Astrocyte (in vitro differentiated cells and primary cell): ENCODE data around the gene CGA. TPM values are rescaled to one million over a fixed set of nuclear protein-coding genes. Genes with fewer than 3 reads are reported as not detected.

Source experiments
- DNase-seq: peaks from one replicate; pipeline ENCODE4 v3.0.0-alpha.2; 2010; ENCODE audit warnings: low read depth
- FAIRE-seq: peaks from 2 replicates; lab custom pipeline; 2011; peaks lifted over from hg19 to GRCh38; lab: Jason Lieb, UNC
- H2AFZ ChIP-seq: 2 replicates; pipeline ENCODE4 v1.6.0; 2012; ENCODE audit warnings: low read depth, low read length, inconsistent platforms
- H3K27ac ChIP-seq: 2 replicates; pipeline ENCODE4 v1.5.1; 2011; ENCODE audit warnings: low read depth, low read length, inconsistent platforms
- H3K27me3 ChIP-seq: 2 replicates; pipeline ENCODE4 v1.6.0; 2011; ENCODE audit warnings: low read length, inconsistent platforms; ENCODE audit not compliant: insufficient read depth
- H3K36me3 ChIP-seq: 2 replicates; pipeline ENCODE4 v1.5.1; 2011; ENCODE audit warnings: low read length, inconsistent platforms; ENCODE audit not compliant: insufficient read depth
- H3K4me1 ChIP-seq: 2 replicates; pipeline ENCODE4 v1.5.1; 2011; ENCODE audit warnings: low read length, inconsistent platforms; ENCODE audit not compliant: insufficient read depth
- H3K4me2 ChIP-seq: 2 replicates; pipeline ENCODE4 v1.6.0; 2012; ENCODE audit warnings: low read length, inconsistent platforms
- H3K4me3 ChIP-seq: 2 replicates; pipeline ENCODE4 v1.5.1; 2011; ENCODE audit warnings: low read depth, mild to moderate bottlenecking, low read length, inconsistent platforms; ENCODE audit not compliant: insufficient read depth
- H3K79me2 ChIP-seq: 2 replicates; pipeline ENCODE4 v1.6.0; 2012; ENCODE audit warnings: mild to moderate bottlenecking, low read length, inconsistent platforms; ENCODE audit not compliant: insufficient read depth
- H3K9ac ChIP-seq: 2 replicates; pipeline ENCODE4 v1.6.0; 2012; ENCODE audit warnings: mild to moderate bottlenecking, low read length, inconsistent platforms
- H3K9me3 ChIP-seq: 2 replicates; pipeline ENCODE4 v1.5.1; 2012; ENCODE audit warnings: low read depth, mild to moderate bottlenecking, low read length, inconsistent platforms; ENCODE audit not compliant: insufficient read depth
- H4K20me1 ChIP-seq: 2 replicates; pipeline ENCODE4 v1.6.0; 2012; ENCODE audit warnings: low read length, inconsistent platforms; ENCODE audit not compliant: insufficient read depth
- H3K27ac Mint-ChIP-seq: one replicate; pipeline ENCODE4 v1.8.0; 2021; ENCODE audit warnings: mild to moderate bottlenecking, mixed read lengths; ENCODE audit not compliant: unreplicated experiment
- H3K27me3 Mint-ChIP-seq: one replicate; pipeline ENCODE4 v1.8.0; 2021; ENCODE audit warnings: low read depth, mixed read lengths; ENCODE audit not compliant: unreplicated experiment
- H3K36me3 Mint-ChIP-seq: one replicate; pipeline ENCODE4 v1.8.0; 2021; ENCODE audit warnings: low read depth, mixed read lengths; ENCODE audit not compliant: unreplicated experiment
- H3K4me1 Mint-ChIP-seq: one replicate; pipeline ENCODE4 v1.8.0; 2021; ENCODE audit warnings: low read depth, mixed read lengths; ENCODE audit not compliant: unreplicated experiment
- H3K4me3 Mint-ChIP-seq: one replicate; pipeline ENCODE4 v1.8.0; 2021; ENCODE audit warnings: mild to moderate bottlenecking, moderate library complexity, mixed read lengths; ENCODE audit not compliant: unreplicated experiment
- H3K9me3 Mint-ChIP-seq: one replicate; pipeline ENCODE4 v1.8.0; 2021; ENCODE audit warnings: mild to moderate bottlenecking, mixed read lengths; ENCODE audit not compliant: unreplicated experiment
- CTCF ChIP-seq: IDR thresholded peaks from 2 replicates; pipeline ENCODE4 v1.5.1; 2011; ENCODE audit warnings: low read depth, mild to moderate bottlenecking, inconsistent platforms, low read length, moderate library complexity; ENCODE audit not compliant: insufficient read depth
- EZH2 ChIP-seq: IDR thresholded peaks from 2 replicates; pipeline ENCODE4 v1.6.1; 2012; ENCODE audit warnings: mild to moderate bottlenecking, low read length, inconsistent platforms; ENCODE audit not compliant: insufficient read depth
- total RNA-seq: library from RNA; stranded (reverse); gene quantifications from 2 replicates; pipeline ENCODE4 v1.2.1, GENCODE V29; 2021

The CGA gene
- total RNA-seq, 1 donor from 2014 or later = 2.0 TPM

GRCh38 chr6:87071683-87072082 is 23.2 kb downstream of the CGA start:
- no peaks in the 10 kb centered on the region for H3K36me3 Mint-ChIP-seq
- H4K20me1 ChIP-seq = no peaks in the 10 kb centered on the region
- H3K4me1 Mint-ChIP-seq = peaks cover 14% of the 10 kb centered on the region
- H3K9me3 Mint-ChIP-seq = no peaks in the 10 kb centered on the region
- no peak overlapping the region for H3K4me3 Mint-ChIP-seq
- H3K27me3 ChIP-seq = no peaks in the 10 kb centered on the region
- no peak overlapping the region for H3K27ac ChIP-seq
- no peaks in the 10 kb centered on the region for H3K36me3 ChIP-seq
- no peak for TF ChIP-seq CTCF
- TF ChIP-seq EZH2 = no peak
- H3K27me3 Mint-ChIP-seq = peaks cover 3% of the 10 kb centered on the region
- H3K4me1 ChIP-seq = no peaks in the 10 kb centered on the region
- H3K4me3 ChIP-seq = no peak overlapping the region
- no peak overlapping the region for H3K4me2 ChIP-seq
- DNase-seq (no peak), FAIRE-seq (no peak)
- no peak overlapping the region for H3K9ac ChIP-seq
- no peak overlapping the region for H3K27ac Mint-ChIP-seq
- no peaks in the 10 kb centered on the region for H3K79me2 ChIP-seq
- no peak overlapping the region for H2AFZ ChIP-seq
- no peaks in the 10 kb centered on the region for H3K9me3 ChIP-seq

GRCh38 chr6:87070741-87071140 is 24.2 kb downstream of the CGA start:
- TF ChIP-seq EZH2 (no peak), CTCF (no peak)
- Mint-ChIP-seq H3K4me1 (peaks cover 14% of the 10 kb centered on the region), H3K9me3 (no peaks in the 10 kb centered on the region), H3K4me3 (no peak overlapping the region), H3K27me3 (peaks cover 3% of the 10 kb centered on the region), H3K27ac (no peak overlapping the region), H3K36me3 (no peaks in the 10 kb centered on the region)
- H3K27ac ChIP-seq = no peak overlapping the region
- peaks cover 1% of the 10 kb centered on the region for H3K27me3 ChIP-seq
- H3K79me2 ChIP-seq = no peaks in the 10 kb centered on the region
- DNase-seq (no peak), FAIRE-seq (no peak)
- H3K36me3 ChIP-seq = no peaks in the 10 kb centered on the region
- H3K9ac ChIP-seq = no peak overlapping the region
- no peak overlapping the region for H3K4me2 ChIP-seq
- H4K20me1 ChIP-seq = no peaks in the 10 kb centered on the region
- H3K9me3 ChIP-seq = no peaks in the 10 kb centered on the region
- H2AFZ ChIP-seq = no peak overlapping the region
- H3K4me3 ChIP-seq = no peak overlapping the region
- H3K4me1 ChIP-seq = no peaks in the 10 kb centered on the region

- Mint-ChIP-seq H3K27me3 (peaks cover 3% of the 10 kb centered on the region), H3K9me3 (no peaks in the 10 kb centered on the region), H3K27ac (no peak overlapping the region), H3K4me1 (peaks cover 8% of the 10 kb centered on the region), H3K36me3 (no peaks in the 10 kb centered on the region), H3K4me3 (no peak overlapping the region)
- Histone ChIP-seq H3K27ac (no peak overlapping the region), H3K4me1 (no peaks in the 10 kb centered on the region), H2AFZ (no peak overlapping the region), H3K79me2 (no peaks in the 10 kb centered on the region), H3K4me3 (no peak overlapping the region), H3K9me3 (no peaks in the 10 kb centered on the region), H3K4me2 (no peak overlapping the region), H4K20me1 (no peaks in the 10 kb centered on the region), H3K36me3 (no peaks in the 10 kb centered on the region), H3K27me3 (peaks cover 3% of the 10 kb centered on the region), H3K9ac (no peak overlapping the region)
- DNase-seq = no peak
- no peak for FAIRE-seq
- no peak for TF ChIP-seq CTCF
- no peak for TF ChIP-seq EZH2
Measured at GRCh38 chr6:87068795-87069194, 26.1 kb downstream of the CGA start.
